GM23248 (cell line): Measurements from ENCODE around the gene CWF19L2. TPM values are rescaled to one million over a fixed set of nuclear protein-coding genes. Genes with fewer than 3 reads are reported as not detected.

ENCODE experiments used
- DNase-seq: peaks from one replicate; pipeline ENCODE4 v3.0.0-alpha.2; 2015
- H2AFZ ChIP-seq: fragments of 200-600 bp; sonication (generic); 2 replicates; pipeline ENCODE4 v1.6.1; 2016; ENCODE audit warnings: antibody characterized with exemption
- H3F3A ChIP-seq: fragments of 200-600 bp; sonication (generic); 2 replicates; pipeline ENCODE4 v1.6.1; 2016; ENCODE audit warnings: mild to moderate bottlenecking, antibody characterized with exemption, mixed run types; ENCODE audit not compliant: insufficient read depth
- H3K27ac ChIP-seq: fragments of 200-600 bp; sonication (generic); 2 replicates; pipeline ENCODE4 v1.5.1; 2016; ENCODE audit warnings: mild to moderate bottlenecking
- H3K27me3 ChIP-seq: fragments of 200-600 bp; sonication (generic); replicated peaks from 2 replicates; pipeline ENCODE4 v1.6.1; 2016; ENCODE audit warnings: mild to moderate bottlenecking; ENCODE audit not compliant: insufficient read depth
- H3K36me3 ChIP-seq: fragments of 200-600 bp; sonication (generic); 2 replicates; pipeline ENCODE4 v1.6.1; 2016; ENCODE audit warnings: low read depth, mild to moderate bottlenecking
- H3K4me1 ChIP-seq: fragments of 200-600 bp; sonication (generic); 2 replicates; pipeline ENCODE4 v1.6.1; 2016; ENCODE audit warnings: mild to moderate bottlenecking; ENCODE audit not compliant: insufficient read depth
- H3K4me2 ChIP-seq: fragments of 200-600 bp; sonication (generic); one replicate; pipeline ENCODE4 v1.6.1; 2016; ENCODE audit warnings: mild to moderate bottlenecking; ENCODE audit not compliant: unreplicated experiment
- H3K4me3 ChIP-seq: fragments of 200-600 bp; sonication (generic); 2 replicates; pipeline ENCODE4 v1.5.1; 2016; ENCODE audit warnings: mild to moderate bottlenecking
- H3K79me2 ChIP-seq: fragments of 200-600 bp; sonication (generic); 2 replicates; pipeline ENCODE4 v1.6.1; 2016; ENCODE audit warnings: mild to moderate bottlenecking; ENCODE audit not compliant: insufficient read depth
- H3K9ac ChIP-seq: fragments of 200-600 bp; sonication (generic); 2 replicates; pipeline ENCODE4 v1.6.1; 2016; ENCODE audit warnings: mild to moderate bottlenecking
- H3K9me2 ChIP-seq: fragments of 200-600 bp; sonication (generic); 2 replicates; pipeline ENCODE4 v1.6.1; 2016; ENCODE audit warnings: mixed run types, mild to moderate bottlenecking, moderate library complexity; ENCODE audit not compliant: insufficient read depth
- H3K9me3 ChIP-seq: fragments of 200-600 bp; sonication (generic); one replicate; pipeline ENCODE4 v1.6.1; 2017; ENCODE audit warnings: low read depth
- H4K20me1 ChIP-seq: fragments of 200-600 bp; sonication (generic); 2 replicates; pipeline ENCODE4 v1.6.0; 2016; ENCODE audit not compliant: insufficient read depth
- EZH2 ChIP-seq: fragments of 200-600 bp; sonication (generic); IDR thresholded peaks from 2 replicates; pipeline ENCODE4 v1.6.1; 2018; ENCODE audit warnings: antibody characterized with exemption, mild to moderate bottlenecking; ENCODE audit not compliant: insufficient read depth, poor library complexity, severe bottlenecking
- EZH2phosphoT487 ChIP-seq: fragments of 200-600 bp; sonication (generic); IDR thresholded peaks from 2 replicates; pipeline ENCODE4 v1.6.1; 2018; ENCODE audit warnings: antibody characterized with exemption, moderate library complexity, mild to moderate bottlenecking, low read depth; ENCODE audit not compliant: insufficient read depth
- whole genome bisulfite sequencing, 2 experiments: methylation state at CpG; one replicate each; pipeline ENCODE4 v1.1.6; 2015 to 2017; ENCODE audit warnings: low lambda C conversion rate in 2 of 2, low coverage in 1 of 2; ENCODE audit errors: missing lambda C conversion rate in 2 of 2; 5-methylcytosine and 5-hydroxymethylcytosine counted together
- in situ Hi-C: fragments of 300-500 bp; cut with MboI; formaldehyde crosslinking; loops from 2 replicates; pipeline ENCODE4 v1.15.0; 2020
- polyA plus RNA-seq: library from polyadenylated mRNA; unstranded; fragments of >200 nt; fragmentation: Nextera tagmentation; extraction: Ambion mirVana; gene quantifications from 2 replicates; pipeline ENCODE4 v1.2.1, GENCODE V29; 2016
- total RNA-seq: library from RNA; depleted of rRNA; stranded (reverse); fragments of >200 nt; shearing (Covaris generic); gene quantifications from 2 replicates; pipeline ENCODE4 v1.2.3, GENCODE V29; 2014

The CWF19L2 gene
- total and polyA plus RNA-seq, 2 experiments from 2014 or later: 3.4 to 6.9 TPM

DNA sequence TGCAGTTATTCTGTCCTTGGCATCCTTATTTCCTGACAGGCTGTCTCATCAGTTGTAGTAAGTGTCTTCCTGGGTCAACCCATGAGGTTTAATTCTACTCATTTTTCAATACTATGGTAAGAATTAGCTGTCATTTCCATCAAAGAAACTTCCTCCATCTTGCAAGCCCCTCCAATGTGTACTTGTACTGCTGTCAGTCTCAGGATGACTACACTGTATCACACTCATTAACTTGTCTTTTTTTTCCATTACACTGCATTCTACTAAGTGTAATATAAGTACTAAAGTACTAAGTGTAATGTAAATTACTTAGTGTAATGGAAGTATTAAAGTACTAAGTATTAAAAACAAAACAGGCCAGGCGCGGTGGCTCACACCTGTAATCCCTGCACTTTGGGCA lies 102.8 kb downstream of the CWF19L2 start:
- no peak for DNase-seq
- in situ Hi-C loops: no loop called here
- WGBS, 2 experiments: 45 to 47% methylated on average over 2 of the region's 2 CpGs
- no peaks in the 10 kb centered on the region for H3K36me3 ChIP-seq
- no peak overlapping the region for H3K9ac ChIP-seq
- no peak overlapping the region for H2AFZ ChIP-seq
- TF ChIP-seq EZH2phosphoT487 (no peak), EZH2 (no peak)
- no peaks in the 10 kb centered on the region for H4K20me1 ChIP-seq
- H3K27me3 ChIP-seq: no peaks in the 10 kb centered on the region
- no peaks in the 10 kb centered on the region for H3K9me3 ChIP-seq
- no peaks in the 10 kb centered on the region for H3F3A ChIP-seq
- no peaks in the 10 kb centered on the region for H3K79me2 ChIP-seq
- no peak overlapping the region for H3K4me2 ChIP-seq
- no peak overlapping the region for H3K4me3 ChIP-seq
- no peak overlapping the region for H3K27ac ChIP-seq
- H3K4me1 ChIP-seq: no peaks in the 10 kb centered on the region
- no peaks in the 10 kb centered on the region for H3K9me2 ChIP-seq

- no peaks in the 10 kb centered on the region for H3F3A ChIP-seq
- H3K4me3 ChIP-seq: no peak overlapping the region
- TF ChIP-seq EZH2phosphoT487 (no peak), EZH2 (no peak)
- no peak overlapping the region for H3K27ac ChIP-seq
- no peaks in the 10 kb centered on the region for H3K27me3 ChIP-seq
- H3K36me3 ChIP-seq: no peaks in the 10 kb centered on the region
- DNase-seq: no peak
- H3K9ac ChIP-seq: no peak overlapping the region
- H3K79me2 ChIP-seq: no peaks in the 10 kb centered on the region
- in situ Hi-C loops: no loop called here
- H4K20me1 ChIP-seq: no peaks in the 10 kb centered on the region; the same call in 1 of the 2 replicates
- 97 to 98% methylated on average over 2 of the region's 2 CpGs for WGBS, 2 experiments
- no peak overlapping the region for H2AFZ ChIP-seq
- no peaks in the 10 kb centered on the region; the same call in 1 of the 2 replicates for H3K9me2 ChIP-seq
- no peaks in the 10 kb centered on the region for H3K9me3 ChIP-seq
- no peaks in the 10 kb centered on the region for H3K4me1 ChIP-seq
- no peak overlapping the region for H3K4me2 ChIP-seq
Measured at GRCh38 chr11:107337917-107338316, 119.7 kb downstream of the CWF19L2 start.

- Histone ChIP-seq H3K27me3 (no peaks in the 10 kb centered on the region), H3K36me3 (peaks cover 8% of the 10 kb centered on the region; the same call in 1 of the 2 replicates), H3K9me2 (no peaks in the 10 kb centered on the region), H3K4me2 (no peak overlapping the region), H2AFZ (no peak overlapping the region), H3K27ac (no peak overlapping the region), H3K79me2 (no peaks in the 10 kb centered on the region), H4K20me1 (no peaks in the 10 kb centered on the region), H3K9me3 (no peaks in the 10 kb centered on the region), H3K9ac (no peak overlapping the region), H3K4me1 (no peaks in the 10 kb centered on the region), H3K4me3 (no peak overlapping the region), H3F3A (no peaks in the 10 kb centered on the region)
- 97 to 100% methylated on average over 1 of the region's 1 CpG for WGBS, 2 experiments
- in situ Hi-C loops: no loop called here
- TF ChIP-seq EZH2 (no peak), EZH2phosphoT487 (no peak)
- no peak for DNase-seq
Measured at GRCh38 chr11:107331728-107332127, 125.9 kb downstream of the CWF19L2 start.

- Histone ChIP-seq H2AFZ (no peak overlapping the region), H3K36me3 (peaks cover 8% of the 10 kb centered on the region; the same call in 1 of the 2 replicates), H3K79me2 (no peaks in the 10 kb centered on the region), H4K20me1 (no peaks in the 10 kb centered on the region), H3K27me3 (no peaks in the 10 kb centered on the region), H3K4me1 (no peaks in the 10 kb centered on the region), H3K9ac (no peak overlapping the region), H3F3A (no peaks in the 10 kb centered on the region), H3K27ac (no peak overlapping the region), H3K9me3 (no peaks in the 10 kb centered on the region), H3K4me3 (no peak overlapping the region), H3K4me2 (no peak overlapping the region), H3K9me2 (no peaks in the 10 kb centered on the region)
- 99 to 100% methylated on average over 3 of the region's 3 CpGs for WGBS, 2 experiments
- no peak for TF ChIP-seq EZH2
- TF ChIP-seq EZH2phosphoT487: no peak
- in situ Hi-C loops: no loop called here
- DNase-seq: no peak
Measured at GRCh38 chr11:107329164-107329563, 128.5 kb downstream of the CWF19L2 start.

DNA sequence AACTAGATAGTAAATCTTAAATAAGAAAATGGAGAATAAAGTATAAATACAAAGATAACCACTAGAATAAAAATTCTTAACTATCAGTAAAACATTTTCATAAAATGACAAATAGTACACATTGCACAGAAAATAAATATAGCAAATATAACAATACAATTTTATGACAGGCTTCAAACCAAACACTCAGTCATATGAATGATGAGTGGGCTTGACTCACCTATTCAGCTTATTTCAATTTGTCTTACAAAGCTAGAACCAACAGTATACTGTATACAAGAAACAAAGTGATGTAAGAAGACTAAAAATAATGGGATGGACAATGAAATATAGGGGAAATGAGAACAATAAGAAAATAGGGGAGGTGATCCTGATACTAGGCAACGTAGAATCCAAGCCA lies 141.2 kb downstream of the CWF19L2 start:
- no peak overlapping the region for H3K4me2 ChIP-seq
- no peaks in the 10 kb centered on the region for H3K27me3 ChIP-seq
- H3F3A ChIP-seq: no peaks in the 10 kb centered on the region
- H3K9me3 ChIP-seq: no peaks in the 10 kb centered on the region
- no peaks in the 10 kb centered on the region for H4K20me1 ChIP-seq
- no peak overlapping the region for H3K4me3 ChIP-seq
- no peaks in the 10 kb centered on the region for H3K36me3 ChIP-seq
- DNase-seq: no peak
- H2AFZ ChIP-seq: no peak overlapping the region
- 0% methylated on average over 1 of the region's 1 CpG for WGBS, 2 experiments
- H3K4me1 ChIP-seq: no peaks in the 10 kb centered on the region
- TF ChIP-seq EZH2phosphoT487 (no peak), EZH2 (no peak)
- no peak overlapping the region for H3K9ac ChIP-seq
- H3K27ac ChIP-seq: no peak overlapping the region
- H3K9me2 ChIP-seq: no peaks in the 10 kb centered on the region
- in situ Hi-C loops: no loop called here
- no peaks in the 10 kb centered on the region for H3K79me2 ChIP-seq
